GM18511 (cell line): ENCODE measurements around the gene HMGN4.
"Not testable (repeated sequence)": the region's sequence is repeated elsewhere in the genome, so short reads cannot be mapped to it uniquely, and the experiment has no call there.

Experiments used
- ATAC-seq: cut with Tn5 transposase; IDR thresholded peaks from one replicate; pipeline ENCODE4 v1.9.1; 2021; ENCODE audit warnings: mild to moderate bottlenecking, moderate library complexity; ENCODE audit not compliant: unreplicated experiment

Gene HMGN4

GRCh38 chr6:26522486-26523228, 15.5 kb upstream of the HMGN4 start:
- ATAC-seq: not testable (repeated sequence)

GRCh38 chr6:26524314-26524713, 13.9 kb upstream of the HMGN4 start:
- not testable (repeated sequence) for ATAC-seq

GRCh38 chr6:26524722-26525370, 13.3 kb upstream of the HMGN4 start:
- no peak for ATAC-seq

GRCh38 chr6:26525838-26526237, 12.3 kb upstream of the HMGN4 start:
- no peak for ATAC-seq

- no peak for ATAC-seq
These were observed 11.2 kb upstream of the HMGN4 start for GRCh38 chr6:26526928-26527327.

- ATAC-seq: no peak
These were observed 8.0 kb upstream of the HMGN4 start for GRCh38 chr6:26530203-26530602.

- ATAC-seq: no peak
These were observed 6.3 kb upstream of the HMGN4 start for GRCh38 chr6:26531897-26532296.

GRCh38 chr6:26532699-26533531, 5.3 kb upstream of the HMGN4 start:
- peak; percentile 37 for ATAC-seq

GRCh38 chr6:26533532-26533931, 4.6 kb upstream of the HMGN4 start:
- ATAC-seq: no peak

GRCh38 chr6:26534681-26535465, 3.3 kb upstream of the HMGN4 start:
- no peak for ATAC-seq

GRCh38 chr6:26536571-26537159, 1.5 kb upstream of the HMGN4 start:
- no peak for ATAC-seq

- ATAC-seq: peak; percentile 47
These were observed 863 bp upstream of the HMGN4 start for GRCh38 chr6:26537160-26537845.

- ATAC-seq: no peak
These were observed 371 bp downstream of the HMGN4 start for GRCh38 chr6:26538572-26538902.

- no peak for ATAC-seq
These were observed 977 bp downstream of the HMGN4 start for GRCh38 chr6:26539071-26539615.

GRCh38 chr6:26541579-26541978, 3.4 kb downstream of the HMGN4 start:
- ATAC-seq: no peak

GRCh38 chr6:26543953-26544352, 5.8 kb downstream of the HMGN4 start:
- no peak for ATAC-seq

- ATAC-seq: no peak
These were observed 6.3 kb downstream of the HMGN4 start for GRCh38 chr6:26544473-26544872.

GRCh38 chr6:26545627-26546026, 7.5 kb downstream of the HMGN4 start:
- no peak for ATAC-seq

- ATAC-seq: not testable (repeated sequence)
These were observed 9.2 kb downstream of the HMGN4 start for GRCh38 chr6:26547363-26547762.
